Caki2 (cell line): ENCODE data around the gene C5orf24. TPM values are rescaled to one million over a fixed set of nuclear protein-coding genes. Genes with fewer than 3 reads are reported as not detected.
"Not testable (repeated sequence)": the region's sequence is repeated elsewhere in the genome, so short reads cannot be mapped to it uniquely, and the experiment has no call there.

Experiments
- DNase-seq: peaks from one replicate; pipeline ENCODE4 v3.0.0-alpha.2; 2015; ENCODE audit warnings: low read depth
- in situ Hi-C: cut with HindIII; loops from 2 replicates; pipeline ENCODE4 v1.10.0; 2016; ENCODE audit warnings: low sequenced_read_pairs, low pct_unique_long_range_greater_than_20kb, mixed read lengths
- total RNA-seq: library from RNA; depleted of rRNA; stranded (reverse); fragments of >200 nt; shearing (Covaris generic); gene quantifications from 2 replicates; pipeline ENCODE4 v1.2.3, GENCODE V29; 2014; ENCODE audit warnings: low replicate concordance

Gene C5orf24
- total RNA-seq, 1 experiment from 2014 or later, result 18.5 TPM

DNA sequence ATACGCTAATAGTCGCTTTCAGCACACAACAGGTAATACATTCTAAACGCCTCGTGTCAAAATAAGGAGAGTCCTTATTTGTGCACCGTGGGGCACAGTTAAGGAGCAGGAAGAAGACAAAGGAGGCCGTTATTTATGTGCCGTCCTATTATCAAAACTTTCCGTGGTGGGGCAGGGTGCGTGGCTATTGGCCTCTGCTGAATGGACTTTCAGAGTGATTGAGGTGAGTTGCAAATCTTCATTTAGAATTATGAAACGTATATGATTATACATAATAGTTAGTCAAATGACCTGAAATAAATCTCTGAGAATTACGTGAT, 833 bp downstream of the C5orf24 start:
- in situ Hi-C loops, result loop anchor here (10.0 kb wide), 1 partner anchor 92 kb away; the partner anchor contains the start of gene DDX46
- DNase-seq, result no peak

DNA sequence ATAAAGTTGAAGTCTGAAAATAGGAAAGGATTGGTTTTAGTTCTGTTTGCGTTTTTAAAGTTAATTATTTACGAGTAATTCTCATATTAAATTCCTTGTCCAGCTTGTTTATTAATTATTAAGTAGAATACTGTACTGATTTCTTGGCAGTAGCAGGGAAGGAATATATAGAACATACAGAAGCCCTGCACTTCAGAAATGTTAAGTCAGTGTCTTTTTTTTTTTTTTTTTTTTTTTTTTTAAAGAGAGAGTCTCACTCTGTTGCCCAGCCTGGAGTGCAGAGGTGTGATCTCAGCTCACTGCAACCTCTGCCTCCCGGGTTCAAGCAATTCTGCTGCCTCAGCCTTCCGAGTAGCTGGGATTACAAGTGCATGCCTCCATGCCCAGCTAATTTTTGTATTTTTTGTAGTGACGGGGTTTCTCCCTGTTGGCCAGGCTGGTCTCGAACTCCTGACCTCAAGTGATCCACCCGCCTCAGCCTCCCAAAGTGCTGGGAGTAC, 3.7 kb downstream of the C5orf24 start:
- in situ Hi-C loops, result loop anchor here (10.0 kb wide), 1 partner anchor 95 kb away; the partner anchor contains the start of gene DDX46

DNA sequence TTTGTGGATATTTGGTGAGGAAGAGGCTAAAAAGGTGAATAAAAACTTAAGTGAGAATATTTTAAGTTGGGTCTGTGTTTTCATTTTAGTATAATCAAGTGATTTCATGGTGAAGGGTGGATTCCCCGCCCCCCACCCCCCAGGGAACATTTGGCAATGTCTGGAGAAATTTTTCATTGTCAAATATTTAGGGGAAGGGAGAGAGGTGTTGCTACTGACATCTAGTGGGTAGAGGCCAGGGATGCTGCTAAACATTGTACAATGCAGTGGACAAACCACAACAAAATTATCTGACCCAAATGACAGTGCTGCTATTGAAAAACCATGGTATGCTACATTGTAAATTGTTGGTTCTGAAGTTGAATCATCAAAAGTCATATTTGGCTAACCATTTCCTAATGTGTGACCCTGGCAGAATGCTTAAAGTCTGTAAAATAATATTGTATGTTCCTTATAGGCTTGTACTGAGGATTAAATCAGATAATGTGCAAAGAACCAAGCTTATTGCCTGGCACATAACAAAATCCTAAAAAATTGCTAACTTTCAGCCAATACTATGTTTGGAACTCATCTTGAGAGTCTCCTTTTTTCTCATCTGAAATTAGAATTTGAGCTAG, 5.6 kb downstream of the C5orf24 start:
- DNase-seq, result peak; percentile 32
- in situ Hi-C loops, result no loop called here

More for the DNA sequence above, 3.7 kb downstream of the C5orf24 start:
- not testable (repeated sequence) for DNase-seq

DNA sequence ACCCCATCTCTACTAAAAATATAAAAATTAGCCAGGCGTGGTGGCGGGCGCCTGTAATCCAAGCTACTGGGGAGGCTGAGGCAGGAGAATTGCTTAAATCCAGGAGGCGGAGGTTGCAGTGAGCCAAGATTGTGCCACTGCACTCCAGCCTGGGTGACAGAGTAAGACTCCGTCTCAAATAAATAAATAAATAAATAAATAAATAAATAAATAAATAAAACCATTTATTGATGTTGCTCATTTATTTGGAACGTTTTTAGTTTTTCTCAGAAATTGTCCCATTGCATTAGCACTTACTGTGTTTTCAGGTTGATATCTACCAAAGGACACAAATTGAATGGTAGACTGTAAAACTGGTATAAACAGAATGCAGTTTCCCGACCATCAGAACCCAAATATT, 10.7 kb downstream of the C5orf24 start:
- DNase-seq, in situ Hi-C loops: not testable (repeated sequence)

DNA sequence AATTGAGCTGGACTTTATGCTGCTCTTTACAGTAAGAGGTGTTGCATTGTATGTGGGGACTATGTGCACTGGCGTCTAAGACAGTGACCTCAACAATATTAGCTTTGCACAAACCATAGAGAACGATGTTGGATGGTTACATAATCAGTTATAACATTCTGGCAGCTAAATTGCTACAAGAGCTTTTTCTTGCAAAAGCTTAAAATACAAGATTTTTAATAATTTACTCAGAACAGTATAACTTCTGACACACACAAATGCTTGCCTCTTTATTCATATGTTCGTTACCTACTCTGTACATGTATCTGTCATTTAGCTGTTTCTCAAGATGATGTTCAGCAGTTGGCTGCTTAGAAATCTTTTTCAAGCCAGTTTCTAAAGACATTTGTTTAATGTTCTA, 11.6 kb downstream of the C5orf24 start:
- no peak for DNase-seq
- in situ Hi-C loops, result no loop called here

DNA sequence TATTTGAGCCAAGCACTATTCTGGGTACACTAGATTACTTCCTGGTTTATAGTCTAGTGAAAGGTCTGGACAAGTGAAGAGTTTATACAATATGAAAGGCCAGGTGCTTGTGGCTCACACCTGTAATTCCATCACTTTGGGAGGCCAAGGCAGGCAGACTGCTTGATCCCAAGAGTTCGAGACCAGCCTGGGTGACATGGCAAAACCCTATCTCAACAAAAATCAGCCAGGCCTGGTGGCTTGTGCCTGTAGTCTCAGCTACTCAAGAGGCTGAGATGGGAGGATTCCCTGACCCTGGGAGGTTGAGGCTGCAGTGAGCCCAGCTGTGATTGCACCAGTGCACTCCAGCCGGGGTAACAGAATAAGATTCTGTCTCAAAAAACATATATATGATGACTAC, 18.9 kb downstream of the C5orf24 start:
- in situ Hi-C loops, result no loop called here
- DNase-seq, result no peak

DNA sequence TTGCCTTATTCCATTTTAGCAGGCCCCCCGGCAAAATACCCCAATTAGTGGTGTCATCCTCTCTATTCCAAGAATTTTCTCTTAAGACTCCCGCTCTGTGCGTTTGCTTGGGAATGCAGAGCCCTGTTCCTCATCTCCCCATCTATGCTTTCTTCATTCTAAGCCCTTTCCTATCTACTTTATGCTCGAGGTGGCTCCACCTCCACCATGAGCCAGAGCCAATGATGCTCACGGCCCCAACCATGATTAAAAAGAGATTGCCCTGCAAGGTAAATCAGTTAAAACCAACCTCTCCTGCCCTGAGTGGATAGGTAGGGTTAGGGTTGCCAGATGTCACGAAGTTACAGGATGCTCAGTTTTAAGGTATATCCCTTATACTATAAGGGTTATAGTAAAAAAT, 27.7 kb downstream of the C5orf24 start:
- in situ Hi-C loops, result no loop called here
- DNase-seq, result peak; percentile 12

DNA sequence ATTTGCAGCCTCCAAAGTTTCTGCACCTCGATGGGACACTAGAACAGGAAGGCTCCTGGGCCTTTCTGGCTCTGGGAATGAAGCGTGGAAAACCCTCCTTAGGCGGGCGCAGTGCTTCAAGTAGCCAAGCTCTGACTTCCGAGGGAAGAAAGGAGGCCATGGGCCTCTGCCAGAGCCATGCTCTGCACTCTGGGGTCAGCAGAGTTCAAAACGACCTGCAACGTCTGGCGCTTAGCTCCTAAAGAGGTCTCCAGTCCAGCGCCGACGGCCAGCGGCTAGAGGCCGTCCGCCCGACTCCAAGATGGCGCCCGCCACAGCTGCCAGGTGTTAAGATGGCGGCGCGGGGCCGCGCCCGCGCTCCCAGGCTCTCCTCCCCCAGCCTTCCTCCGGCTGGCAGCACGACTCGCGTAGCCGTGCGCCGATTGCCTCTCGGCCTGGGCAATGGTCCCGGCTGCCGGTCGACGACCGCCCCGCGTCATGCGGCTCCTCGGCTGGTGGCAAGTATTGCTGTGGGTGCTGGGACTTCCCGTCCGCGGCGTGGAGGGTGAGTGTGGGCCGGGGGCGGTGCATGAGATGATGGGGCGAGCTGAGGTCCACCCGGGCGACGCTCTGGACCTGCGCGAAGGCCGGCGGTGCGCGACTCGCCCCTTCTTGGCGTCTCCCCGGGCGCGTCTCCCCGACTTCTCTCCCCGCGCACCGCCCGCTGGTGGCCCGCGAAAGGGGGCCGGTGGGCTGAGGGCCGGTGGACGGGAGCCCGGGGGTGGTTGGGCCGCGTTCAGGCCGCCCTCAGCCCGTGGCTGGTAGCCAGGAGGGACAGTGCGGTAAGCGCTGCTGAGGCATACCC, 28.4 kb downstream of the C5orf24 start, which contains the start of gene TXNDC15:
Gene TXNDC15 (plus strand): TSS at position 385 of the 844 bp plus-strand sequence. CDS start 57 bp downstream, at position 442.
- in situ Hi-C loops, result no loop called here
- peak; percentile 80 for DNase-seq

DNA sequence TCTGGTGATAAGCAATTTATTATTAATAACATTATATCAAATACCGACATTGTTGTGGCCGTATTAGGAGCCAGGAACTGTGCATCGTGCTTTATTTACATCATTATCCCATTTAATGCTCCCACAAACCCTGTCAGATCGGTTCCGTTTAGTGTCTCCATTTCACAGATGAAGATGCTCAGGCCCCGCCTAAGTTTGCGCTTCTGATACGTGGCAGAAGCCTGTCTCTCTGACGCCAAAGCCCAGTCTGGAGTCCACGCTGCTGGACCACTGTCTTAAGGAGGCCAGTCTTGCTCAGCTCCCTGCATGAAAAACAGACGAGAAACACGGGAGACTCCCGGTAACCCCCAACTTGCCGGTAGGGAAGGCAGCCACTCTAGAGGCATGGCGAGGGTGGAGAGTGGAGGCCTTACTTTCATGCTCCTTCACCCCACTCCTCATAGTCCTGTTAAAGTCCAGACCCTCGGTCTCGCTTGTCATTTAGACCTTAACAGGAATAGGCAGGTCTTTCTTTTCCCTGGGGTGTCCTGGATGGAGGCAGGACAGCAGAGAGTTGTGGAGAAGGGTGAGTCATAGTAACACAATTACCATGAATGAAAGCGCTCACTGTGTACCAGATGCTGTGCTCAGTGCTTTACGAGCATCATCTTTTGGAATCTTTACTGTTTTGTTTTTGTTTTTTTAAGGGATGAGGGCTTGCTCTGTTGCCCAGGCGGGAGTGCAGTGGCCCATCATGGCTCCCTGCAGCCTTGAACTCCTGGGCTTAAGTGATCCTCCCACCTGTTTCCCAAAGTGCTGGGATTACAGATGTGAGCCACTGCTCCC, 29.3 kb downstream of the C5orf24 start:
- in situ Hi-C loops, result no loop called here

DNA sequence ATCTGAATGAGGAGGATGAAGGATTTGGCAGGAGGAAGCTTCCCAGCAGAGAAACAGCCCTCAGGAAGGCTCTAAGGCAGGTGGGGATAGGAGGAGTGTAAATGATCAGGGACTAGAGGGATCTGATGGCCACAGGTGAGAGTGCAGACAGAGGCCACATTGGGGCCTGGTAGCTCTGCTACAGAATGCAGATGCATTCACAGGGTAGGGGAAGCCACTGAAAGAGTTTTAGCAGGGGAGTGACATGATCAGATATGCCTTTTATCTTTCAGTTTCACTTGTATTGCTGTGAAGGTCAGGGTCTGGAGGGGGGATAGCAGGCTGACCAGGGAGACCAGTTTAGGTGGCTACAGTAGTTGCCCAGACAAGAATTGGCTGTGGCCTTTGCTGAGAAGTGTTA, 31.4 kb downstream of the C5orf24 start:
- DNase-seq, result no peak
- in situ Hi-C loops, result no loop called here

More for the DNA sequence above, 29.3 kb downstream of the C5orf24 start:
- peak; percentile 48 for DNase-seq

DNA sequence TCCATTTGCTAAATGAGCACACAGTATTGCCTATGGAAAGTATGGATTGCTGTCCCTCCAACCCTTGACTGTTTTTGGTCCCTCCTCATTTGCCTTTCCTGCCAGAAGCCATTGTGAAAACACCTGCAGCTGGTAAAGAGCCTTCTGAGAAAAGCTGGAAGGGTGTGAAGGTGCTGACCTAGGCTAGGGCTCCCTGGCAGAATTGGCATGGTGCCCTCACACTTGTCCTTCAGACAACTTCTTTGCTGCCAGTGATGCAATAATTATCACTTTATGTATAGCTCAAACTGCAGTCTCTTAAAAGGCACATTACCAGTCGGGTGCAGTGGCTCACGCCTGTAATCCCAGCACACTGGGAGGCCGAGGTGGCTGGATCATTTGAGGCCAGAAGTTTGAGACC, 32.6 kb downstream of the C5orf24 start:
- DNase-seq, result no peak
- in situ Hi-C loops, result no loop called here

DNA sequence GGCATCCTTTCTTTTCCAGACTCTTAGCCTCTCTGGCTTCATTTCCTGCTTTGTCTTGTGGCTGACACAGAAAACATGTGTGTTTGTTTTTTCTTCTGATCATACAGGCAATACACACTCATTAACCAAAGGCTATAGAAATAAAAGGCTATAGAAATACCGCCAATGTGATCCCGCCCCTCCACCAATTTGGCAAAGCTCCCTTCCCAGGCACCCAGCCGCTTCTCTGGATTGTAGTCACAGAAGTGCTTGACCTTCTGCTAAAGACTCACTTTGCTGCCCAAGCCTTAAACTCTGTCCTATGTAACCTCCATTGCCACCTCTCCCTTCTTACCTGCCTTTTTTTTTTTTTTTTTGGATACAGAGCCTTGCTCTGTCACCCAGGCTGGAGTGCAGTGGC, 33.7 kb downstream of the C5orf24 start:
- DNase-seq, result no peak
- in situ Hi-C loops, result no loop called here

DNA sequence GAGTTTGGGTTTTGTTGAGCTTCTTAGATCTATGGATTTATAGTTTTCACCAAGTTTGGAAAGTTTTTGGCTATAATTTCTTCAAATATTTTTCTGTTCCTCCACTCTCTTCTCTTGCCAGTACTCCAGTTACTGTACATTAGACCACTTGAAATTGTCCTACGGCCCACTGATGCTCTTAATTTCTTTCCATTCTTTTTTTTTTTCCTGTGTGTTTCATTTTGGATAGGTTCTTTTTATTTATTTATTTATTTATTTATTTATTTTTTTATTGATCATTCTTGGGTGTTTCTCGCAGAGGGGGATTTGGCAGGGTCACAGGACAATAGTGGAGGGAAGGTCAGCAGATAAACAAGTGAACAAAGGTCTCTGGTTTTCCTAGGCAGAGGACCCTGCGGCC, 35.2 kb downstream of the C5orf24 start:
- DNase-seq, in situ Hi-C loops: not testable (repeated sequence)

DNA sequence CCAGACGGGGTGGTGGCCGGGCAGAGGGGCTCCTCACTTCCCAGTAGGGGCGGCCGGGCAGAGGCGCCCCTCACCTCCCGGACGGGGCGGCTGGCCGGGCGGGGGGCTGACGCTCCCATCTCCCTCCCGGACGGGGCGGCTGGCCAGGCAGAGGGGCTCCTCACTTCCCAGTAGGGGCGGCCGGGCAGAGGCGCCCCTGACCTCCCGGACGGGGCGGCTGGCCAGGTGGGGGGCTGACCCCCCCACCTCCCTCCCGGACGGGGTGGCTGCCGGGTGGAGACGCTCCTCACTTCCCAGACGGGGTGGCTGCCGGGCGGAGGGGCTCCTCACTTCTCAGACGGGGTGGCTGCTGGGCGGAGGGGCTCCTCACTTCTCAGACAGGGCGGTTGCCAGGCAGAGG, 35.9 kb downstream of the C5orf24 start:
- in situ Hi-C loops, result not testable (repeated sequence)

DNA sequence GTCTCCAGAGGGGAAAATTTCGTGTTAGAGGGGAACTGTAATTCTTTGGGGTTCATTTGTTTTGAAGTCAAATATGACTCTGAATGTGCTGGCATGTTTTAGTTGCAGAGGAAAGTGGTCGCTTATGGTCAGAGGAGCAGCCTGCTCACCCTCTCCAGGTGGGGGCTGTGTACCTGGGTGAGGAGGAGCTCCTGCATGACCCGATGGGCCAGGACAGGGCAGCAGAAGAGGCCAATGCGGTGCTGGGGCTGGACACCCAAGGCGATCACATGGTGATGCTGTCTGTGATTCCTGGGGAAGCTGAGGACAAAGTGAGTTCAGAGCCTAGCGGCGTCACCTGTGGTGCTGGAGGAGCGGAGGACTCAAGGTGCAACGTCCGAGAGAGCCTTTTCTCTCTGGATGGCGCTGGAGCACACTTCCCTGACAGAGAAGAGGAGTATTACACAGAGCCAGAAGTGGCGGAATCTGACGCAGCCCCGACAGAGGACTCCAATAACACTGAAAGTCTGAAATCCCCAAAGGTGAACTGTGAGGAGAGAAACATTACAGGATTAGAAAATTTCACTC, 41.9 kb downstream of the C5orf24 start:
- in situ Hi-C loops, result no loop called here
- DNase-seq, result no peak

More for the DNA sequence above, 35.9 kb downstream of the C5orf24 start:
- not testable (repeated sequence) for DNase-seq

DNA sequence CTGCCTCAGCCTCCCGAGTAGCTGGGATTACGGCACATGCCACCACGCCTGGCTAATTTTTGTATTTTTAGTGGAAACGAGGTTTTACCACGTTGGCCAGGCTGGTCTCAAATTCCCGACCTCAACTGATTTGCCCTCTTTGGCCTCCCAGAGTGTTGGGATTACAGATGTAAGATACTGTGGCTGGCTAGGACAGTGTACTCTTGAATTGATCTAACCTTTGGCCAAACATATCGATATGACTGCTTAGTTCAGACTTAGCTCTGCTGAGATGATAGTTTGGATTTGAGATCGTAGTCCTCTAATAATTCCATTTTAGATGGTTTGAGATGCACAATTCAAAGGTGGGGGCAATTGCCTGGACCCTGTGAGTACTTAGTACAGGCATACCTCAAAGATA, 43.6 kb downstream of the C5orf24 start:
- no peak for DNase-seq
- in situ Hi-C loops, result no loop called here

DNA sequence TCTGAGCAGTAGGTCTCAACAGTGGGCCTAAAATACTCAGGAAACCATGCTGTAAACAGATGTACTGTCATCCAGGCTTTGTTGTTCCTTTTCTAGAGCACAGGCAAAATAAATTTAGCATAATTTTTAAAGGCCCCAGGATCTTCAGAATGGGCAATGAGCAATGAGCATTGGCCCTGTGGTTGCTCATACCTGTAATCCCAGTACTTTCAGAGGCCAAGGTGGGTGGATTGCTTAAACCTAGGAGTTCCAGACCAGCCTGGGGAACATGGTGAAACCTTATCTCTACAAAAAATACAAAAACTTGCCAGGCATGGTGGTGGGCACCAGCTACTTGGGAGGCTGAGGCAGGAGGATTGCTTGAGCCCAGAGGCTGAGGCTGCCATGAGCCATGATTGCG, 45.7 kb downstream of the C5orf24 start:
- in situ Hi-C loops, result no loop called here
- DNase-seq, result no peak

DNA sequence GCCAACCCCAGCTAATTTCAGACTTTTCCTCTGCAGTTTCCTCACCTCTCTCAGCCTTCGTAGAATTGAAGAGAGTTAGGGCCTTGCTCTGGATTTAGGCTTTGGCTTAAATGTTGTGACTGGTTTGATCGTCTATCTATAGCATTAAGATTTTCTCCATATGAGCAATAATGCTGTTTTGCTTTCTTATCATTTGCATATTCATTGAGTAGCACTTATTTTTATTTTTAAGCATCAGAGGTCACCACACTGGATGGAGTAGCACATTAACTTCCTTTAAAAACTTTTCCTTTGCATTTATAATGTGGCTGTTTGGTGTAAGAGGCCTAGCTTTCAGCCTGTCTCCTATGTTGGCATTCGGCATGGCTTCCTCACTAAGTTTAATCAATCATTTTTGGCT, 46.5 kb downstream of the C5orf24 start:
- no peak for DNase-seq
- in situ Hi-C loops, result no loop called here
